GM18511 (cell line): ENCODE results near the gene RTN4R.
"Not testable (repeated sequence)": the region's sequence is repeated elsewhere in the genome, so short reads cannot be mapped to it uniquely, and the experiment has no call there.

Experiments
- ATAC-seq: cut with Tn5 transposase; IDR thresholded peaks from one replicate; pipeline ENCODE4 v1.9.1; 2021; ENCODE audit warnings: mild to moderate bottlenecking, moderate library complexity; ENCODE audit not compliant: unreplicated experiment

Gene RTN4R

GRCh38 chr22:20268279-20269012, at the start of gene RTN4R:
RTN4R (minus strand) TSS chr22:20268318; CDS start chr22:20268092, 226 bp downstream.
- peak; percentile 63 for ATAC-seq

GRCh38 chr22:20317402-20318042, 49.4 kb upstream of the RTN4R start:
- ATAC-seq, result not testable (repeated sequence)

- no peak for ATAC-seq
Measured at GRCh38 chr22:20316844-20317401, 48.8 kb upstream of the RTN4R start.

- no peak for ATAC-seq
Measured at GRCh38 chr22:20316217-20316843, 48.2 kb upstream of the RTN4R start.

GRCh38 chr22:20315337-20316216, 47.5 kb upstream of the RTN4R start:
- ATAC-seq, result no peak

GRCh38 chr22:20314741-20315336, 46.7 kb upstream of the RTN4R start:
- not testable (repeated sequence) for ATAC-seq

- ATAC-seq, result not testable (repeated sequence)
Measured at GRCh38 chr22:20314206-20314605, 46.1 kb upstream of the RTN4R start.

- ATAC-seq, result not testable (repeated sequence)
Measured at GRCh38 chr22:20313306-20314077, 45.4 kb upstream of the RTN4R start.

- ATAC-seq, result no peak
Measured at GRCh38 chr22:20312396-20313191, 44.5 kb upstream of the RTN4R start.

GRCh38 chr22:20311249-20312062, 43.3 kb upstream of the RTN4R start:
- ATAC-seq, result not testable (repeated sequence)

GRCh38 chr22:20310773-20311172, 42.7 kb upstream of the RTN4R start:
- not testable (repeated sequence) for ATAC-seq

- ATAC-seq, result not testable (repeated sequence)
Measured at GRCh38 chr22:20310180-20310579, 42.1 kb upstream of the RTN4R start.

GRCh38 chr22:20308806-20309650, 40.9 kb upstream of the RTN4R start:
- ATAC-seq, result not testable (repeated sequence)

- not testable (repeated sequence) for ATAC-seq
Measured at GRCh38 chr22:20307448-20308447, 39.6 kb upstream of the RTN4R start.

- ATAC-seq, result not testable (repeated sequence)
Measured at GRCh38 chr22:20306646-20307447, 38.7 kb upstream of the RTN4R start.
